GM12872 (cell line): ENCODE data around the gene DNAJB5.

ENCODE experiments used
- TF ChIP-seq, protein P1 (sequence below): IDR thresholded peaks from 3 replicates; pipeline ENCODE4 v1.5.1; 2011; ENCODE audit warnings: low read depth, mild to moderate bottlenecking, low read length, moderate library complexity; ENCODE audit not compliant: insufficient read depth

DNAJB5 gene

DNA sequence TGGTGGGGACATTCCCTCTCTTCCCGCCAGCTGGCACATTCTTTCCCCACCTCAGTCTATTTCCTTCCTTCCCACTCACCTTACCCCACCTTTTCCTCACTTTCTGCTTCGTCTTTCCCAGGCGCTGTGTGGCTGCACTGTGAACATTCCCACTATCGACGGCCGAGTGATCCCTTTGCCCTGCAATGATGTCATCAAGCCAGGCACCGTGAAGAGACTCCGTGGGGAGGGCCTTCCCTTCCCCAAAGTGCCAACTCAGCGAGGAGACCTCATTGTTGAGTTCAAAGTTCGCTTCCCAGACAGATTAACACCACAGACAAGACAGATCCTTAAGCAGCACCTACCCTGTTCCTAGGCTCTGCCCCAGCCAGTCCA is 7.3 kb downstream of the DNAJB5 start:
- TF ChIP-seq, protein P1, sequence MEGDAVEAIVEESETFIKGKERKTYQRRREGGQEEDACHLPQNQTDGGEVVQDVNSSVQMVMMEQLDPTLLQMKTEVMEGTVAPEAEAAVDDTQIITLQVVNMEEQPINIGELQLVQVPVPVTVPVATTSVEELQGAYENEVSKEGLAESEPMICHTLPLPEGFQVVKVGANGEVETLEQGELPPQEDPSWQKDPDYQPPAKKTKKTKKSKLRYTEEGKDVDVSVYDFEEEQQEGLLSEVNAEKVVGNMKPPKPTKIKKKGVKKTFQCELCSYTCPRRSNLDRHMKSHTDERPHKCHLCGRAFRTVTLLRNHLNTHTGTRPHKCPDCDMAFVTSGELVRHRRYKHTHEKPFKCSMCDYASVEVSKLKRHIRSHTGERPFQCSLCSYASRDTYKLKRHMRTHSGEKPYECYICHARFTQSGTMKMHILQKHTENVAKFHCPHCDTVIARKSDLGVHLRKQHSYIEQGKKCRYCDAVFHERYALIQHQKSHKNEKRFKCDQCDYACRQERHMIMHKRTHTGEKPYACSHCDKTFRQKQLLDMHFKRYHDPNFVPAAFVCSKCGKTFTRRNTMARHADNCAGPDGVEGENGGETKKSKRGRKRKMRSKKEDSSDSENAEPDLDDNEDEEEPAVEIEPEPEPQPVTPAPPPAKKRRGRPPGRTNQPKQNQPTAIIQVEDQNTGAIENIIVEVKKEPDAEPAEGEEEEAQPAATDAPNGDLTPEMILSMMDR = no peak

DNA sequence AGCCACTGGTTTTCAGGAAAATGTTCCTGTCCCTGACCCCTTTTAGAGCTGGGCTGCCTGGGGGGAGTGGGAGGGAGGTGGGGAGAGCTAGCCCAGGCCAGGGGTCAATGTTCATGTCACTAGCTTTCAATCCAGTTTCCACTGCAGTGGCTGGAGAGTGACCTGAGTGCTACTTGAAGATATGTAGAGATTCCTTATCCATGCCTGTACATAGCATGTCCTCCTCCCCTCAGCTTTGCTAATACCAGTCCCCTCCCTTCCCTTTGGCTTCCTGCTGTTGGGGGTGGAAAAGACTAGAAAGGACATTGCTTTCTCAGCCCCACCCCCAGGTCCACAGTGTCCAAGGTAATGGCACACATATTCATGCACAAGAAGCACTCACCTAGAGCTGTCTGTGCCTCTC is 7.8 kb downstream of the DNAJB5 start:
- TF ChIP-seq, protein P1 = no peak

DNA sequence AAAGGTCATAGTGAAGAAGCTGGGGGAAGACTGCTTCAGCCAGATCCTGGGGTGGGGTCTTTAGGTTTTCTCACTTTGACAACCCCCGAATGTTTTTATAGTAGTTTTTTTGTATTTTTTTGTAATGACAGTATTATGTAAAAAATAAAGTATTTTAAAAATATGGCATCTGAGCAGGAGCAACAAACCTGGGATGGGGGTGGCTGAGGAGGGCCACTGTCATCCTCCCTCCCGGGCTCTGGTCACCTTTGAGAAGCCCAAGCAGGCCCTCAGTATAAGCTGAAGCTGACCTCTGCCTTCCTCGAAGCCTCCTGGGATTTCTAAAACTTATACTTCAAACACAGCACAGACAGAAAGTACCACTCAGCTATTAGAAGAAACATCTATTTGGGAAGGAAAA is 8.7 kb downstream of the DNAJB5 start:
- TF ChIP-seq, protein P1 = no peak

DNA sequence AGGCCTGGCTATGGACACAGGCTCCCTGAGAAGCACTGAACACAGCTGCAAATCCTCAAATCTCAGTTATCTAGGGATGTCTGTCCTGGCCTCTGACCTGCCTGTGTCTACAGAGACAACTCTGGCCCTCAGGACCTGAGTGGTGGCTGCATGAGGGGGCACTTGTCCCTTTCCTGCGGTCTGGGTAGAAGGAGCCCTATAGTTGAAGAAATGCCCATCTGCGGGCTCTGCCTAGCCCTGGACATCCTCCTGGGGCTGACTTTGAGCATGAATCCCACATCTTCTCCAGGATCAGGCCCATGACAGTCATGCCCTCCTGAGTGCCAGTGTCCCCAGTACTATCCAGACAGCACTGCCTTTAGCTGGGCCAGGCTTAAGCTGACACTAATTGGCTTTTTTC is 10.0 kb downstream of the DNAJB5 start:
- TF ChIP-seq, protein P1 = no peak

DNA sequence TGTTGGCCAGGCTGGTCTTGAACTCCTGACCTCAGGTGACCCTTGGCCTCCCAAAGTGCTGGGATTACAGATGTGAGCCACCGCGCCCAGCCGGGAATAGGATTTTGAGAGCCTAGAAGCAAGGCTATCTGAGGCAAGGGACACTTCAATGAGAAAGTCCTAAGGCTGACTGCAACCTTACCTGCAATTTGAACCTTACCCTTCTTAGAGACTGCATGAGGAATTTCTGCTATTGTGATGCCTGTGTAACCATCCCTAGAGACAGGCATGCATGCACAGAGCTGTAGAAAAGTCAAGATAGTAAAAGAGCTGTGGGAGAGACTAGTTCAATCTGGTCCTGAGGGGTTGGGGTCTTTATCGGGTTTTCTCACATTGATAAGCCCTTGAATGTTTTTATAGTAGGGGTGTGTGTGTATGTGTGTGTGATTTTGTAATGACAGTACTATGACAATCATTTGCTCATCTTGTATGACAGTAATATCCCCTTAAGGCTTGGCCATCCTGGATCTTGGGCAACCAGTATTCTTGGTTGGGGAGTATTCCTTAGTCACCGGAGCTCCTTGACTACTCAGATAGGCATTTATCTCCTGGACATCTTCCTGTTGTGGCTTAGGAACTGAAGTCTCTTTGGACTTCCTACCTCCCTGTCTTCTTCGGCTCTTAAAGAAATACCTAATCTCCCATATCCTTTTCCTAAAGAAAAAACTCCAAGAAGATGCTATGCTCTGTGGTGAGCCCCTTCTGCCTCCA is 11.2 kb downstream of the DNAJB5 start:
- TF ChIP-seq, protein P1 = no peak

DNA sequence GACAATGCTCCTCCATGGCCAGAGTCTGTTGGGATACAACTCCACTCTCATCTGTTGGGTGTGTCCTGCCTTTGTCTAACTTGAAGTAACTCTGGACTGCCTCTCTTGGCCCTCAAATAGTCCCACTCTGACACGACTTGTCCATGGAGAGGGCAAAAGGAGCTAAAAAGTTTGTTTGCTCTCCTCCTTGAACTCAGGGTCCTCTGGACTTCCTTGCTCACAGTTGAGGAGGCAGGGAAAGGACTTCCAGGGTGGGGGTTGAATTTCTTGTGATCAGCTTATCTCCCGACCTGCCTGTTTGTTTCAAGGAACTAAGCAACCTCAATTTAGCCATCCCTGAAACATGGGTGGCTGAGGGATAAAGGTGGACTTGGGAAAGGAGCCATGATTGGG is 11.7 kb downstream of the DNAJB5 start:
- TF ChIP-seq, protein P1 = no peak

DNA sequence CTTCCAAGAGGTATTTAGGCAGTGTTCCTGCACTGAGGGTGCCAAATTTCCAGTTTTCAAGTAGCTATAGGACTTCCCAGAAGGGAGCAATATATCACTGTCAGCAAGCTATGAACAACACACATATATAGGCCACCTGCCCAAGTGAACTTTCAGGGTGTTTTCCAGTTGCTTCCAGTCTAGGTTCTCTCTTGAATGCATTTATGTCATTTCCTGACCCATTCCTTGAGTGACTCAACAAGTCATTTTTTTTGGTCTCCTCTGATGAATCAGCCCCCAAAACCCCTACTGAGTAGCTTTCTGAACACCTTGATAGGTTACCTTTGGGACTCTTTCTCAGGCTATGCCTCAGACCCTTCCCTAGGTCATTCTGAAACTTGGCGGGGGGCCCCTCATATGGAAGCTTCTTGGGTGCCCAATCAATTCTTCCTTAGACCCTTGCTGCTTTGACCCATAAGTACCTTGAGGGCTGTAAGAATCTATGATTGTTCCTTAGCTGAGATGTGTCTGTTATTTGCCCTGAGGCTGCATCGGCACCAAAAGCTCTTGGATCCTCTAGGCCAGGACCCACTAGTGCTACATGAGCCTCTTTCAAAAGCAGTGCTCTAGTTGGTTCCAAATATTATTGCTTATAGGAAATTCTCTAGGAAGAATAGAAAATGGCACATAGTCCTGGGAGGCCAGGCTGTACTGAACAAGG is 12.4 kb downstream of the DNAJB5 start:
- TF ChIP-seq, protein P1 = no peak
